SK-N-SH treated with all-trans-retinoic acid at 6 μM for 48 hours (cell line): Measurements from ENCODE around the gene APBA2.

Experiments used
- ESRRG ChIP-seq: fragments of 250-450 bp; sonication (Bioruptor Pico); IDR thresholded peaks from 2 replicates; pipeline ENCODE4 v1.6.1; 2021; ENCODE audit warnings: mild to moderate bottlenecking
- OSR1 ChIP-seq: fragments of 250-450 bp; sonication (Bioruptor Pico); IDR thresholded peaks from 2 replicates; pipeline ENCODE4 v1.8.0; 2022; ENCODE audit warnings: moderate library complexity, mild to moderate bottlenecking, inconsistent platforms
- TCF4 ChIP-seq: fragments of 250-450 bp; sonication (Bioruptor Pico); IDR thresholded peaks from 2 replicates; pipeline ENCODE4 v1.8.0; 2021; ENCODE audit warnings: mild to moderate bottlenecking, moderate library complexity, borderline replicate concordance
- ZFP3 ChIP-seq: fragments of 250-450 bp; sonication (Bioruptor Pico); IDR thresholded peaks from 2 replicates; pipeline ENCODE4 v1.5.0; 2020; ENCODE audit warnings: mild to moderate bottlenecking, moderate library complexity
- TF ChIP-seq, protein P1 (sequence below): fragments of 250-450 bp; sonication (Bioruptor Pico); IDR thresholded peaks from 2 replicates; pipeline ENCODE4 v1.8.0; 2021; ENCODE audit warnings: low read depth, mild to moderate bottlenecking, moderate library complexity, borderline replicate concordance

DNA sequence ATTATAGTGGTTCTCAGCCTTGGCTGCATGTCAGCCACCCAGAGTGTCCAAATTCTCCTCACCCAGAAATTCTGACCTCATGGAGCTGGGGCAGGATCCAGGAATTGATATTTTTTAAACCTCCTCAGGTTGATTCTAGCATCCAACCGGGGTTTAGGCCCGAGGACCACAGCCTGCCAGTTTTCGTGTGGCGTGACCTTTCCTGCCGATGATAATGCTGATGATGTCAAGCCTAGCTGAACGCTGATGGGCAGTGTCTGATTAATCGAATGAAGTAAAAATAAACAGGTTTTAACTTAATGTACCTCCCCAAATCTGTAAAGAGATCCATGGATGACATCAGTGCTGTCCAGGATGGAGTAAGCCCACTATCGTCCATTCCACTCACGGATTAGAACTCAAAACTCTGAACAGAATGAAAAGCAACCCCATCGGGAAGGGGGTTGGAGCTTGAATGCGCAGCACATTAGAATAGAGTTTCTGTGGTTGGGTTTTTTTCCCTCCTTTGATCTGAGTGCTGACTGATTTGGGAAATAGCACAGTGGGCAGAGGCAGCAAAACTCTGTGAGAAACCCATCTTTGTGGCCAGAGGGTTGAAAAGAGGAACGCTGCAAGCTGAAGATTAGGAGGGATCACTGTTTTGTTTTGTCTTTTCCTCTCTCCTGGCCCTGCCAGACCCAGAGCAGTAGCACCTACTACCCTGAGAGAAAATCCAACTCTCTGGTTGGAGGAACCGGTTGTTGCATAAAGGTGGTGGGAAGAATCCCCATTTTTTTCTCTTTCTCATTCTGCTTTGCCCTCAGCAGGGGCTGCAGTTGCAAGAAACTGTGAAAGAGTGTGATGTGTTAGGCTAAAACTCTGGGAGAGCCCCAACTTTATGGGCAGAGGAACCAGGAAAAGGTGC, 153.9 kb downstream of the APBA2 start:
- TF ChIP-seq, protein P1, sequence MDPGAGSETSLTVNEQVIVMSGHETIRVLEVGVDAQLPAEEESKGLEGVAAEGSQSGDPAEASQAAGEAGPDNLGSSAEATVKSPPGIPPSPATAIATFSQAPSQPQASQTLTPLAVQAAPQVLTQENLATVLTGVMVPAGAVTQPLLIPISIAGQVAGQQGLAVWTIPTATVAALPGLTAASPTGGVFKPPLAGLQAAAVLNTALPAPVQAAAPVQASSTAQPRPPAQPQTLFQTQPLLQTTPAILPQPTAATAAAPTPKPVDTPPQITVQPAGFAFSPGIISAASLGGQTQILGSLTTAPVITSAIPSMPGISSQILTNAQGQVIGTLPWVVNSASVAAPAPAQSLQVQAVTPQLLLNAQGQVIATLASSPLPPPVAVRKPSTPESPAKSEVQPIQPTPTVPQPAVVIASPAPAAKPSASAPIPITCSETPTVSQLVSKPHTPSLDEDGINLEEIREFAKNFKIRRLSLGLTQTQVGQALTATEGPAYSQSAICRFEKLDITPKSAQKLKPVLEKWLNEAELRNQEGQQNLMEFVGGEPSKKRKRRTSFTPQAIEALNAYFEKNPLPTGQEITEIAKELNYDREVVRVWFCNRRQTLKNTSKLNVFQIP (CRISPR knock-in tag): no peak
- TF ChIP-seq OSR1 (CRISPR knock-in tag) (no peak), ESRRG (no peak), ZFP3 (no peak), TCF4 (CRISPR knock-in tag) (no peak)
